ENCODE results near the gene PLVAP. TPM values are rescaled to one million over a fixed set of nuclear protein-coding genes. Genes with fewer than 3 reads are reported as not detected.
A peak's percentile ranks its signal among the peaks of the same experiment; 100 is the strongest.

The PLVAP gene
- total RNA-seq, 2 experiments from 2014 or later, result not detected

DNA sequence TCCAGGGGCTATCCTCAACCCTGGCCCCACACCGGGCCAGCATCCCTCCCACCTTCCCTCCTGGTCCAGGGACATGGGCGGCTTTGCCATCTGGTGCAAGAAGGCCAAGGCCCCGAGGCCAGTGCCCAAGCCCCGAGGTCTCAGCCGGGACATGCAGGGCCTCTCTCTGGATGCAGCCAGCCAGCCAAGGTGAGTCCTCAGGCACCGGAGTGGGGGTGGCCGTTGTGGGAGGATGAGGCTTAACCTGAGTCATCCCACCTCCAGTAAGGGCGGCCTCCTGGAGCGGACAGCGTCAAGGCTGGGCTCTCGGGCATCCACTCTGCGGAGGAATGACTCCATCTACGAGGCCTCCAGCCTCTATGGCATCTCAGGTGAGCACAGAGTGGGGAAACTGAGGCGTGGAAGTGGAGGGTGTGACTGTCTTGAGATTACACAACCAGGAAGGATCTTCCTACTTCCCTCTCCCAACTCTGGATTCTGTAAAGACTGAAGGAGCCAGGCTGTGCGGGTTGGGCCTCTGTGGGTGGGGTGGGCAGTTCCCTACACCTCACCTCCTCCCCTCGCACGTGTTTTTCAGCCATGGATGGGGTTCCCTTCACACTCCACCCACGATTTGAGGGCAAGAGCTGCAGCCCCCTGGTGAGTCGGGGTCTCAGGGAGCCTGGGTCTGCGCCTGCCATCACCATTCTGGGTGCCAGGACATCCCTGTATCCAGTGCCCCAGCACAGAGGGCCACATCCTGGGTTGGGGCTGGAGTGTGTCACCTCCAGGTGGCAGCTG is 46.5 kb upstream of the PLVAP start:
- no peaks in the 10 kb centered on the region for H3K9me3 Mint-ChIP-seq
- H3K4me3 Mint-ChIP-seq, result no peak overlapping the region
- intact Hi-C loops (cut with DNase I, micrococcal nuclease), result no loop called here
- Histone ChIP-seq H3K27ac (ENCODE audit: low read depth in 1 of 2, low read length in 2 of 2) (no peak overlapping the region), H3K9me3 (ENCODE audit: control insufficient read depth in 1 of 2, insufficient read depth in 1 of 2, low read length in 2 of 2) (no peaks in the 10 kb centered on the region), H3K4me3 (ENCODE audit: low read length) (no peak overlapping the region), H3K27me3 (ENCODE audit: control insufficient read depth in 1 of 2, insufficient read depth in 2 of 2, low read length in 2 of 2) (no peaks in the 10 kb centered on the region), H3K4me1 (ENCODE audit: insufficient read depth, low read length) (peaks cover 27% of the 10 kb centered on the region), H3K36me3 (ENCODE audit: insufficient read depth, low read length) (peaks cover 12% of the 10 kb centered on the region)
- H3K27me3 Mint-ChIP-seq, result no peaks in the 10 kb centered on the region
- DNase-seq (no peak), ATAC-seq (ENCODE audit: poor library complexity) (no peak)
- peaks cover 19% of the 10 kb centered on the region for H3K4me1 Mint-ChIP-seq (ENCODE audit: low read depth)
- ChIA-PET CTCF (interaction anchor here (0.7 kb wide), 2 partner anchors 43 to 296 kb away, joined by 3 to 4 read pairs; no protein-coding TSS in a partner anchor), POLR2A (no interaction called here)
- TF ChIP-seq, protein P1, sequence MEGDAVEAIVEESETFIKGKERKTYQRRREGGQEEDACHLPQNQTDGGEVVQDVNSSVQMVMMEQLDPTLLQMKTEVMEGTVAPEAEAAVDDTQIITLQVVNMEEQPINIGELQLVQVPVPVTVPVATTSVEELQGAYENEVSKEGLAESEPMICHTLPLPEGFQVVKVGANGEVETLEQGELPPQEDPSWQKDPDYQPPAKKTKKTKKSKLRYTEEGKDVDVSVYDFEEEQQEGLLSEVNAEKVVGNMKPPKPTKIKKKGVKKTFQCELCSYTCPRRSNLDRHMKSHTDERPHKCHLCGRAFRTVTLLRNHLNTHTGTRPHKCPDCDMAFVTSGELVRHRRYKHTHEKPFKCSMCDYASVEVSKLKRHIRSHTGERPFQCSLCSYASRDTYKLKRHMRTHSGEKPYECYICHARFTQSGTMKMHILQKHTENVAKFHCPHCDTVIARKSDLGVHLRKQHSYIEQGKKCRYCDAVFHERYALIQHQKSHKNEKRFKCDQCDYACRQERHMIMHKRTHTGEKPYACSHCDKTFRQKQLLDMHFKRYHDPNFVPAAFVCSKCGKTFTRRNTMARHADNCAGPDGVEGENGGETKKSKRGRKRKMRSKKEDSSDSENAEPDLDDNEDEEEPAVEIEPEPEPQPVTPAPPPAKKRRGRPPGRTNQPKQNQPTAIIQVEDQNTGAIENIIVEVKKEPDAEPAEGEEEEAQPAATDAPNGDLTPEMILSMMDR (IDR thresholded peaks at IDR 0.05), result no peak
- peaks cover 14% of the 10 kb centered on the region for H3K36me3 Mint-ChIP-seq (ENCODE audit: low read depth)
- no peak overlapping the region for H3K27ac Mint-ChIP-seq

GRCh38 chr19:17421942-17422341 is 44.8 kb upstream of the PLVAP start:
- Histone ChIP-seq H3K9me3 (ENCODE audit: control insufficient read depth in 1 of 2, insufficient read depth in 1 of 2, low read length in 2 of 2) (no peaks in the 10 kb centered on the region), H3K27ac (ENCODE audit: low read depth in 1 of 2, low read length in 2 of 2) (no peak overlapping the region), H3K4me1 (ENCODE audit: insufficient read depth, low read length) (peaks cover 27% of the 10 kb centered on the region), H3K4me3 (ENCODE audit: low read length) (no peak overlapping the region), H3K36me3 (ENCODE audit: insufficient read depth, low read length) (peaks cover 13% of the 10 kb centered on the region), H3K27me3 (ENCODE audit: control insufficient read depth in 1 of 2, insufficient read depth in 2 of 2, low read length in 2 of 2) (no peaks in the 10 kb centered on the region)
- ATAC-seq (ENCODE audit: poor library complexity), result no peak
- peaks cover 14% of the 10 kb centered on the region for H3K36me3 Mint-ChIP-seq (ENCODE audit: low read depth)
- peaks cover 19% of the 10 kb centered on the region for H3K4me1 Mint-ChIP-seq (ENCODE audit: low read depth)
- ChIA-PET POLR2A (no interaction called here), CTCF (no interaction called here)
- H3K27ac Mint-ChIP-seq, result no peak overlapping the region
- intact Hi-C loops (cut with DNase I, micrococcal nuclease), result loop anchor here in 1 of 2 experiments (2.0 kb wide), 1 partner anchor 47 kb away; no protein-coding TSS in a partner anchor
- TF ChIP-seq, protein P1 (IDR thresholded peaks at IDR 0.05), result no peak
- H3K9me3 Mint-ChIP-seq, result no peaks in the 10 kb centered on the region
- peak overlapping the region; percentile 28 for H3K4me3 Mint-ChIP-seq
- no peak for DNase-seq
- no peaks in the 10 kb centered on the region for H3K27me3 Mint-ChIP-seq

DNA sequence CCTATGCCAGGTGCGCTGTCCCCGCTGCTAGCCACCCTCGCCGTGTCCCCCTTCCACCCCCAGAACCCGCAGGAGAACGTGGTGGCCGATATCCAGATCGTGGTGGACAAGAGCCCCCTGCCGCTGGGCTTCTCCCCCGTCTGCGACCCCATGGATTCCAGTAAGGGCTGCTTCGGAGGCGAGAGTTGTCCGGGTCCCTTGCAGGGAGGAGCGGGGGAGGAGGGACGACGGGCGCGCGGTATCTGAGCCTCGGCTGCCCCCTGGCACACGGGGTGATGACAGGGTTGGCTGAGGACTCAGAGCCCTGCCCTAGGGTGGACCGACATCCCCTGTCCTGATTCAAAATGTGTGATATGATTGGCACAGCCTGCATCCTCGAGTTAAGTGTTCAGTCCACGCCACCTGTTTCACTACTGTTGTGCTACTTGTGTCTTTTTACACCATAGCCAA is 43.4 kb upstream of the PLVAP start:
- Mint-ChIP-seq H3K4me3 (peak overlapping the region; percentile 94), H3K36me3 (ENCODE audit: low read depth) (peaks cover 14% of the 10 kb centered on the region), H3K27me3 (no peaks in the 10 kb centered on the region), H3K4me1 (ENCODE audit: low read depth) (peaks cover 19% of the 10 kb centered on the region), H3K27ac (no peak overlapping the region), H3K9me3 (no peaks in the 10 kb centered on the region)
- DNase-seq (peak in 8 of 14 experiments; percentile 10 to 59 (median 37)), ATAC-seq (ENCODE audit: poor library complexity) (no peak)
- peaks cover 27% of the 10 kb centered on the region for H3K4me1 ChIP-seq (ENCODE audit: insufficient read depth, low read length)
- POLR2A ChIA-PET, result interaction anchor here (1.6 to 1.9 kb wide), 4 partner anchors 14 to 153 kb away, joined by 4 to 26 read pairs (median 7); partner anchors contain the start of genes BABAM1, BST2 and SLC27A1
- no peaks in the 10 kb centered on the region for H3K27me3 ChIP-seq (ENCODE audit: control insufficient read depth in 1 of 2, insufficient read depth in 2 of 2, low read length in 2 of 2)
- H3K9me3 ChIP-seq (ENCODE audit: control insufficient read depth in 1 of 2, insufficient read depth in 1 of 2, low read length in 2 of 2), result no peaks in the 10 kb centered on the region
- no peak overlapping the region for H3K27ac ChIP-seq (ENCODE audit: low read depth in 1 of 2, low read length in 2 of 2)
- CTCF ChIA-PET, result interaction anchor here (2.0 to 2.8 kb wide), 2 partner anchors 15 to 34 kb away, joined by 8 read pairs; partner anchors contain the start of gene BST2
- intact Hi-C loops (cut with DNase I, micrococcal nuclease), result loop anchor here in 1 of 2 experiments (2.0 kb wide), 1 partner anchor 48 kb away; no protein-coding TSS in a partner anchor
- H3K4me3 ChIP-seq (ENCODE audit: low read length), result peak overlapping the region; percentile 84
- TF ChIP-seq, protein P1 (IDR thresholded peaks at IDR 0.05), result no peak
- peaks cover 19% of the 10 kb centered on the region for H3K36me3 ChIP-seq (ENCODE audit: insufficient read depth, low read length)
